Uterus (tissue), 4 donors: ENCODE data around the gene SNAPC4. TPM values are rescaled to one million over a fixed set of nuclear protein-coding genes. Genes with fewer than 3 reads are reported as not detected.

Experiments used
- DNase-seq, 2 donors: peaks; one replicate each; pipeline ENCODE4 v3.0.0-alpha.2; 2019 to 2020
- H3K27ac ChIP-seq, 2 donors: fragments of 200-600 bp; sonication (generic); 1 replicate in 1 of 2; 2 replicates in 1 of 2; pipeline ENCODE4 v1.5.1; 2016 to 2018
- H3K27me3 ChIP-seq, 2 donors: fragments of 200-600 bp; sonication (generic); one replicate each; pipeline ENCODE4 v1.5.1; 2018 to 2019; ENCODE audit warnings: control low read depth in 1 of 2
- H3K36me3 ChIP-seq, 2 donors: fragments of 200-600 bp; sonication (generic); one replicate each; pipeline ENCODE4 v1.5.1; 2019; ENCODE audit warnings: control low read depth in 1 of 2
- H3K4me1 ChIP-seq, 2 donors: fragments of 200-600 bp; sonication (generic); one replicate each; pipeline ENCODE4 v1.5.1; 2018 to 2019; ENCODE audit warnings: control low read depth in 1 of 2
- H3K4me3 ChIP-seq, 2 donors: fragments of 200-600 bp; sonication (generic); 1 replicate in 1 of 2; 2 replicates in 1 of 2; pipeline ENCODE4 v1.5.1; 2018 to 2019; ENCODE audit warnings: mild to moderate bottlenecking in 1 of 2
- H3K9me3 ChIP-seq, 2 donors: fragments of 200-600 bp; sonication (generic); one replicate each; pipeline ENCODE4 v1.5.1; 2019; ENCODE audit warnings: control low read depth in 1 of 2
- POLR2A ChIP-seq, 2 donors: fragments of 450-650 bp; IDR thresholded peaks; one replicate each; pipeline ENCODE4 v1.6.1; 2016; ENCODE audit warnings: antibody characterized with exemption in 2 of 2, mild to moderate bottlenecking in 1 of 2, moderate library complexity in 1 of 2
- intact Hi-C: fragments of 100-400 bp; cut with DNase I; formaldehyde crosslinking; loops from one replicate; pipeline ENCODE4 v1.15.1; 2023; ENCODE audit warnings: low total_unique reads
- total RNA-seq, 4 donors: library from RNA; depleted of rRNA in 3 of 4; stranded (reverse); fragments of >200 nt in 3 of 4; gene quantifications; one replicate each; pipeline versions ENCODE4 v1.1.0 to v1.2.4, GENCODE V29; 2014 to 2023
- TF ChIP-seq, protein P1 (sequence below), 4 experiments: fragments of 200-600 bp in 2 of 4; fragments of 450-650 bp in 2 of 4; sonication (generic) in 2 of 4; IDR thresholded peaks; one replicate each; pipeline ENCODE4 v1.5.1; 2016 to 2019; ENCODE audit warnings: antibody characterized with exemption in 4 of 4, mild to moderate bottlenecking in 2 of 4, moderate library complexity in 1 of 4
- donor health status: DM: yes; HTN: yes; CAD: no.

The SNAPC4 gene
- total RNA-seq, 4 donors from 2014 or later = 0.51 to 12.5 (median 7.7) TPM

DNA sequence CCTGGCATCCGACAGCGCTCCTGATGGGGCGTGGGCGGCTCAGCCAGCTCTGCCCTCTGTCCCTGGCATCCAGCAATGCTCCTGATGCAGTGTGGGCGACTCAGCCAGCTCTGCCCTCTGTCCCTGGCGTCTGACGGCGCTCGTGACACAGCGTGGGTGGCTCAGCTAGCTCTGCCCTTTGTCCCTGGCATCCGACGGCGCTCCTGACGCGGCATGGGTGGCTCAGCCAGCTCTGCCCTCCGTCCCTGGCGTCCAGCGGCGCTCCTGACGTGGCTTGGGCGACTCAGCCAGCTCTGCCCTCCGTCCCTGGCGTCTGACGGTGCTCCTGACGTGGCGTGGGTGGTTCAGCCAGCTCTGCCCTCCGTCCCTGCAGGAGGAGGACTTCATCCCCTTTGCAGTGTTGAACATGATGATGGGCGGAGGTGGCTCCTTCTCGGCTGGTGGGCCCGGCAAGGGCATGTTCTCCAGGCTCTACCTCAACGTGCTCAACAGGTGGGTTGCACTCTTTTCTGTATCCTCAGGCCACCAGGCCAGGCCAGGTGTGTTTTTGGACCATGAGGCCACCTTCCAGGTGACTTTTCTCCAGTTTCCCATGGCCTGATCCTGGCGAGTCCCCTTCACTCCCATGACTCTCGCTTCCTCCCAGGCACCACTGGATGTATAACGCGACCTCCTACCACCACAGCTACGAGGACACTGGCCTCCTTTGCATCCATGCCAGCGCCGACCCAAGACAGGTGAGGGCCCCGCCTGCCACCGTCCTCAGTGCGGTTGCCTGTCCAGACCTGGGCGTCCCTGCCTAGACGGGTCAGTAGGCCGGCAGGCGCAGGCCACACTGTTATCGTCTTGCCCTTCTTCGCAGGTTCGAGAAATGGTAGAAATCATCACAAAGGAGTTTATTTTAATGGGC lies 18.5 kb upstream of the SNAPC4 start:
- H3K9me3 ChIP-seq = no peaks in the 10 kb centered on the region
- DNase-seq = no peak
- H3K27me3 ChIP-seq = no peaks in the 10 kb centered on the region
- no peaks in the 10 kb centered on the region for H3K36me3 ChIP-seq
- H3K27ac ChIP-seq = no peak overlapping the region
- H3K4me1 ChIP-seq = no peaks in the 10 kb centered on the region
- intact Hi-C loops = no loop called here
- TF ChIP-seq, protein P1, sequence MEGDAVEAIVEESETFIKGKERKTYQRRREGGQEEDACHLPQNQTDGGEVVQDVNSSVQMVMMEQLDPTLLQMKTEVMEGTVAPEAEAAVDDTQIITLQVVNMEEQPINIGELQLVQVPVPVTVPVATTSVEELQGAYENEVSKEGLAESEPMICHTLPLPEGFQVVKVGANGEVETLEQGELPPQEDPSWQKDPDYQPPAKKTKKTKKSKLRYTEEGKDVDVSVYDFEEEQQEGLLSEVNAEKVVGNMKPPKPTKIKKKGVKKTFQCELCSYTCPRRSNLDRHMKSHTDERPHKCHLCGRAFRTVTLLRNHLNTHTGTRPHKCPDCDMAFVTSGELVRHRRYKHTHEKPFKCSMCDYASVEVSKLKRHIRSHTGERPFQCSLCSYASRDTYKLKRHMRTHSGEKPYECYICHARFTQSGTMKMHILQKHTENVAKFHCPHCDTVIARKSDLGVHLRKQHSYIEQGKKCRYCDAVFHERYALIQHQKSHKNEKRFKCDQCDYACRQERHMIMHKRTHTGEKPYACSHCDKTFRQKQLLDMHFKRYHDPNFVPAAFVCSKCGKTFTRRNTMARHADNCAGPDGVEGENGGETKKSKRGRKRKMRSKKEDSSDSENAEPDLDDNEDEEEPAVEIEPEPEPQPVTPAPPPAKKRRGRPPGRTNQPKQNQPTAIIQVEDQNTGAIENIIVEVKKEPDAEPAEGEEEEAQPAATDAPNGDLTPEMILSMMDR (IDR thresholded peaks at IDR 0.05) = no peak
- no peak for TF ChIP-seq POLR2A (IDR thresholded peaks at IDR 0.05)
- H3K4me3 ChIP-seq = no peak overlapping the region

DNA sequence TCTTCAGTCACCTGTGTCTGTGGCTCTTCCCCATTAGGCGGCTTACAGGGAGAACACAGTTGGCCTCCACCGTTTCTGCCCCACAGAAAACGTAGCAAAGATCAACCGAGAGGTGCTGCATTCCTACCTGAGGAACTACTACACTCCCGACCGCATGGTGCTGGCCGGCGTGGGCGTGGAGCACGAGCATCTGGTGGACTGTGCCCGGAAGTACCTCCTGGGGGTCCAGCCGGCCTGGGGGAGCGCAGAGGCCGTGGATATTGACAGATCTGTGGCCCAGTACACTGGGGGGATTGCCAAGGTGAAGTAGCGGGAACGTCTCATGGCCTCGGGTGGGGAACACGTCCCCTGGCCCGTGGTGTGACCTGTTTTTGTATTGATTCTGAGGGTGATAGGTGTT lies 16.9 kb upstream of the SNAPC4 start:
- Histone ChIP-seq H3K4me3 (no peak overlapping the region), H3K27me3 (no peaks in the 10 kb centered on the region), H3K4me1 (no peaks in the 10 kb centered on the region), H3K27ac (no peak overlapping the region), H3K36me3 (no peaks in the 10 kb centered on the region), H3K9me3 (no peaks in the 10 kb centered on the region)
- intact Hi-C loops = no loop called here
- DNase-seq = no peak
- no peak for TF ChIP-seq POLR2A (IDR thresholded peaks at IDR 0.05)
- TF ChIP-seq, protein P1 (IDR thresholded peaks at IDR 0.05) = no peak

DNA sequence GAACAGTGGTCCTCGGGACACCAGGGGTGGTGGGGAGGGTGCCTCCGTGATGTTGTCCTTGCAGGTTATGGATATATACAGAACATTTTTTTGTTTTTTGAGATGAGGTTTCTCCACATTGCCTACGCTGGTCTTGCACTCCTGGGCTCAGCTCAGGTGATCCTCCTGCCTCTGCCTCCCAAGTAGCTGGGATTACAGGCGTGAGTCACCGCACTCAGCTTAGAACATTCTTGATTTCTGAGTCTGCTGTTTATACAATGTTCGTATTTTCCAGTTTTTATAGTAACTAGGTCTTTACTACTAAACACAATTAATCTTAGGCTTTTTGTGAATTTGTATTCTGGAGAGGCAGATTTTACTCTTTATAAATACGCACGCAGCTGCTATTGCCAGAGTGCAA lies 16.5 kb upstream of the SNAPC4 start:
- TF ChIP-seq POLR2A (IDR thresholded peaks at IDR 0.05) = no peak
- TF ChIP-seq, protein P1 (IDR thresholded peaks at IDR 0.05) = no peak
- H3K4me3 ChIP-seq = no peak overlapping the region
- H3K27ac ChIP-seq = no peak overlapping the region
- no peaks in the 10 kb centered on the region for H3K27me3 ChIP-seq
- H3K9me3 ChIP-seq = no peaks in the 10 kb centered on the region
- intact Hi-C loops = no loop called here
- H3K36me3 ChIP-seq = no peaks in the 10 kb centered on the region
- no peak for DNase-seq
- no peaks in the 10 kb centered on the region for H3K4me1 ChIP-seq

DNA sequence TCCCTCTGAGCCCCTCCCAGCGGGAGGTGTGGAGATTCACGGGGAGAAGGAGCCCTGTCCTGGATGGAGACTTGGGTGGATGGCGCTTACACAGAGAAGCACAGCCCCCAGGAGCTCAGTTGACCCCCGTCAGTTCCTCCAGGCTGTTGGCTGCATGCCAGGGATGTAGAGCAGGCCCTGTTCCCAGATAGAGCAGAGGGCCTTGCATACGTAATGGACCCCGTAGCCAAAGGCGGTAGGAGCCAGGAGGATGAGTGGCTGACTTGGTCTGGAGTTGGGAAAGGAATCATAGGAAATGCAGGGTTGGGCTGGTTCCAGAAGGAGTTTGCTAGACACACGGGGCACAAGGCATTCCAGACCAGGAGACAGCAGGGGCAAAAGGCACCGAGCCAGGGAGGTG lies 13.0 kb upstream of the SNAPC4 start:
- Histone ChIP-seq H3K9me3 (no peaks in the 10 kb centered on the region), H3K27me3 (no peaks in the 10 kb centered on the region), H3K36me3 (no peaks in the 10 kb centered on the region), H3K4me1 (peaks cover 0 to 8% of the 10 kb centered on the region in 2 donors), H3K27ac (no peak overlapping the region), H3K4me3 (no peak overlapping the region)
- TF ChIP-seq POLR2A (IDR thresholded peaks at IDR 0.05) = no peak
- TF ChIP-seq, protein P1 (IDR thresholded peaks at IDR 0.05) = no peak
- intact Hi-C loops = no loop called here
- DNase-seq = no peak

DNA sequence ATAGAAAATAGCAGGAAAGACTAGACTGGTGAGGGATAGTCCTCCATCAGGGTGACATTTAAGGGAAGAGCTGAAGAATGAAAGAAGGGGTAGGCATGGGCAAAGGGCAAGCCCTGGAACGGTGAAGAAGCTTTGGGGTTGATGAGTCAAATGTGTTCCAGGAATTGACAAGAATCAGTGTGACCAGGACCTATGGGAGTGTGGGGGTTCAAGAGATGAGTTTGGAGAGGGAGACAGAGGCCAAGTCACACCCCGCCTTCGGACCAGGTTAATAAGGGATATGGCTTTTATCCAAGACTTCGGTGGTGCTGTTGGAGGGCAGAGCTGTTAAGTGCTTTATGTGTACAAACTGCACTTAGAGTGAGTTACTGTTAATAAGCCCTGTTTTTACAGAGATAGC lies 11.4 kb upstream of the SNAPC4 start:
- Histone ChIP-seq H3K27me3 (no peaks in the 10 kb centered on the region), H3K4me1 (peaks cover 0 to 8% of the 10 kb centered on the region in 2 donors), H3K9me3 (no peaks in the 10 kb centered on the region), H3K4me3 (peak overlapping the region; percentile 70 to 94), H3K27ac (no peak overlapping the region), H3K36me3 (no peaks in the 10 kb centered on the region)
- TF ChIP-seq, protein P1 (IDR thresholded peaks at IDR 0.05) = no peak
- no peak for TF ChIP-seq POLR2A (IDR thresholded peaks at IDR 0.05)
- intact Hi-C loops = no loop called here
- DNase-seq = no peak
